Calu3 (cell line): ENCODE measurements around the gene LGI2. TPM values are rescaled to one million over a fixed set of nuclear protein-coding genes. Genes with fewer than 3 reads are reported as not detected.

Experiments
- BruUV-seq: library from RNA; stranded (reverse); fragments of 400-500 nt; replicated peaks from 2 replicates; lab custom pipeline; 2021; lab: Mats Ljungman, UMichigan
- CTCF ChIA-PET: fragments of 300-600 bp; sonication (Branson Sonifier 250); formaldehyde crosslinking; loops from one replicate; lab custom pipeline; 2022; ENCODE audit warnings: antibody characterized with exemption; lab: Charles Lee
- DNase-seq: peaks from one replicate; pipeline ENCODE4 v3.0.0; 2022
- H3K27ac Mint-ChIP-seq: one replicate; pipeline ENCODE4 v1.8.0; 2022; ENCODE audit warnings: mixed read lengths; ENCODE audit not compliant: unreplicated experiment
- H3K27me3 Mint-ChIP-seq: one replicate; pipeline ENCODE4 v1.8.0; 2022; ENCODE audit warnings: mixed read lengths; ENCODE audit not compliant: unreplicated experiment
- H3K36me3 Mint-ChIP-seq: one replicate; pipeline ENCODE4 v1.8.0; 2022; ENCODE audit warnings: mild to moderate bottlenecking, moderate library complexity, mixed read lengths; ENCODE audit not compliant: insufficient read depth, unreplicated experiment
- H3K4me1 Mint-ChIP-seq: one replicate; pipeline ENCODE4 v1.8.0; 2022; ENCODE audit warnings: mild to moderate bottlenecking, low read depth, mixed read lengths; ENCODE audit not compliant: unreplicated experiment
- H3K4me3 Mint-ChIP-seq: one replicate; pipeline ENCODE4 v1.8.0; 2022; ENCODE audit warnings: mild to moderate bottlenecking, low read depth, moderate library complexity, mixed read lengths; ENCODE audit not compliant: unreplicated experiment
- H3K9me3 Mint-ChIP-seq: one replicate; pipeline ENCODE4 v1.8.0; 2022; ENCODE audit warnings: low read depth, mixed read lengths; ENCODE audit not compliant: unreplicated experiment
- intact Hi-C: fragments of 100-400 bp; cut with micrococcal nuclease; formaldehyde crosslinking; loops from one replicate; pipeline ENCODE4 v1.10.0; 2022; ENCODE audit not compliant: unreplicated experiment
- total RNA-seq: library from RNA; stranded (reverse); gene quantifications from 2 replicates; pipeline ENCODE4 v1.2.3, GENCODE V29; 2022
- TF ChIP-seq, protein P1 (sequence below): fragments of 200-600 bp; IDR thresholded peaks from one replicate; pipeline ENCODE4 v1.8.0; 2022; ENCODE audit warnings: antibody characterized with exemption; ENCODE audit not compliant: unreplicated experiment

The LGI2 gene
- total RNA-seq, 1 experiment from 2014 or later: 0.59 TPM

DNA sequence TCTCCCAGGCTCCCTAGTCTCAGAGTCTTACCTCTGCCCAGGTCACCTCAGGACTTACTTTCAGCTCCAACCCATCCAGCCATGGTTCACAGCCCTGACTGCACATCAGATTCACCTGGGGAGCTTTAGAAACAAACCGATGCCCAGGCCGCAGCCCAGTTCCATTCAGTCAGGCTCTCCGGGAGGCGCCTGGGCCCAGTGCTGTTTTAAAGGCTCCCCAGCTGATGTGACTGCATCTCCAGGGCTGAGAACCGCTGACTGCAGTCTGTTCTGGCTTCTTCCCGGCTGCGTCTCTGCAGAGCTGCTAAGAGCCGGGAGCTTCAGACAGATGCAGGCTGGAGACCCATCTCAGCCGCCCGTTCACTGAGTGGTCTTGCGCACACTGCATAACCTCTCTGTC is 44.4 kb upstream of the LGI2 start:
- no peaks in the 10 kb centered on the region for H3K9me3 Mint-ChIP-seq
- no peak for DNase-seq
- H3K27me3 Mint-ChIP-seq: no peaks in the 10 kb centered on the region
- TF ChIP-seq, protein P1, sequence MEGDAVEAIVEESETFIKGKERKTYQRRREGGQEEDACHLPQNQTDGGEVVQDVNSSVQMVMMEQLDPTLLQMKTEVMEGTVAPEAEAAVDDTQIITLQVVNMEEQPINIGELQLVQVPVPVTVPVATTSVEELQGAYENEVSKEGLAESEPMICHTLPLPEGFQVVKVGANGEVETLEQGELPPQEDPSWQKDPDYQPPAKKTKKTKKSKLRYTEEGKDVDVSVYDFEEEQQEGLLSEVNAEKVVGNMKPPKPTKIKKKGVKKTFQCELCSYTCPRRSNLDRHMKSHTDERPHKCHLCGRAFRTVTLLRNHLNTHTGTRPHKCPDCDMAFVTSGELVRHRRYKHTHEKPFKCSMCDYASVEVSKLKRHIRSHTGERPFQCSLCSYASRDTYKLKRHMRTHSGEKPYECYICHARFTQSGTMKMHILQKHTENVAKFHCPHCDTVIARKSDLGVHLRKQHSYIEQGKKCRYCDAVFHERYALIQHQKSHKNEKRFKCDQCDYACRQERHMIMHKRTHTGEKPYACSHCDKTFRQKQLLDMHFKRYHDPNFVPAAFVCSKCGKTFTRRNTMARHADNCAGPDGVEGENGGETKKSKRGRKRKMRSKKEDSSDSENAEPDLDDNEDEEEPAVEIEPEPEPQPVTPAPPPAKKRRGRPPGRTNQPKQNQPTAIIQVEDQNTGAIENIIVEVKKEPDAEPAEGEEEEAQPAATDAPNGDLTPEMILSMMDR: no peak
- CTCF ChIA-PET: no interaction called here
- no peak overlapping the region for H3K27ac Mint-ChIP-seq
- no peaks in the 10 kb centered on the region for H3K36me3 Mint-ChIP-seq
- intact Hi-C loops: no loop called here
- peaks cover 26% of the 10 kb centered on the region for H3K4me1 Mint-ChIP-seq
- no TSS peak for BruUV-seq
- H3K4me3 Mint-ChIP-seq: no peak overlapping the region

DNA sequence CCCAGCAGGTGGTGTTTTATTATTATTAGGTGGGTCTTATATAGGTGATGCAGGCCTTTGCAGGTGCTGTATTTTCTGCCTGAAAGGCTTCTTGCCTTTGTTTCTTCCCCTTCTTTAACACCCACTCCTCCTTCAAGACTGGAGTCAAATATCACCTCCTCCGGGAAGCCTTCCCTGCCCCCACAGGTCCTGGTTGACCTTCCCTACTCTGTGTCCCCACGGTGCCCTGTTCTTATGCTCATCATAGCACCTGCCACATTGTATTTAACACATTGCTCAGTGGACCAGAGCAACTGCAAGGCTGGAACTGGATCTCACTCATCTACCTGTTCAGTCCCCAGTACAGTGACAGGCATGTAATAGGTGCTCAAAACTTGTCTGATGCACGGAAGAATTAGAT is 39.8 kb upstream of the LGI2 start:
- no peak for DNase-seq
- no TSS peak for BruUV-seq
- TF ChIP-seq, protein P1: no peak
- intact Hi-C loops: no loop called here
- H3K4me1 Mint-ChIP-seq: peaks cover 14% of the 10 kb centered on the region
- H3K36me3 Mint-ChIP-seq: no peaks in the 10 kb centered on the region
- no peak overlapping the region for H3K27ac Mint-ChIP-seq
- CTCF ChIA-PET: no interaction called here
- H3K27me3 Mint-ChIP-seq: no peaks in the 10 kb centered on the region
- H3K4me3 Mint-ChIP-seq: no peak overlapping the region
- peaks cover 3% of the 10 kb centered on the region for H3K9me3 Mint-ChIP-seq

DNA sequence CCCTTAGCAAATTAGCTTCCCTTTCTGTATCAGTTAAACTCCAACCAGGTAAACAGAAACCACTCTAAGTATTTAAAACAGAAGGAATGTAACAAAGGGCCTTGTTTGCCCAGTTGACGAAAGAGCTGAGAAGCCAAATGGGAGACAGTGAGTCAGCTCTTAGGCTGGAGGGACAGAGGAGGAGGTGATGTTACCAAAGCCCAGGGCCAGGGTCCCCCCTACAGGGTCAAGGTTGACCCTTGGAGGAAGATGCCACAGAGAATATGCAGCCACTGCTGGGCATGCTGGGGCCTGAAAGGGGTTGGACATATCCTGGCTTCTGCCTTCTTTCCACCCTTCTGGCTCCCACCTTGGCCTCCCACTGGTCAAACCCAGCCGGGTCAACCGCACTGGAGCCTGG is 38.3 kb upstream of the LGI2 start:
- H3K27me3 Mint-ChIP-seq: no peaks in the 10 kb centered on the region
- no TSS peak for BruUV-seq
- H3K4me1 Mint-ChIP-seq: peaks cover 14% of the 10 kb centered on the region
- H3K27ac Mint-ChIP-seq: peak overlapping the region; percentile 81
- CTCF ChIA-PET: no interaction called here
- DNase-seq: peak; percentile 29
- intact Hi-C loops: no loop called here
- no peaks in the 10 kb centered on the region for H3K36me3 Mint-ChIP-seq
- no peak overlapping the region for H3K4me3 Mint-ChIP-seq
- peaks cover 3% of the 10 kb centered on the region for H3K9me3 Mint-ChIP-seq
- TF ChIP-seq, protein P1: no peak

DNA sequence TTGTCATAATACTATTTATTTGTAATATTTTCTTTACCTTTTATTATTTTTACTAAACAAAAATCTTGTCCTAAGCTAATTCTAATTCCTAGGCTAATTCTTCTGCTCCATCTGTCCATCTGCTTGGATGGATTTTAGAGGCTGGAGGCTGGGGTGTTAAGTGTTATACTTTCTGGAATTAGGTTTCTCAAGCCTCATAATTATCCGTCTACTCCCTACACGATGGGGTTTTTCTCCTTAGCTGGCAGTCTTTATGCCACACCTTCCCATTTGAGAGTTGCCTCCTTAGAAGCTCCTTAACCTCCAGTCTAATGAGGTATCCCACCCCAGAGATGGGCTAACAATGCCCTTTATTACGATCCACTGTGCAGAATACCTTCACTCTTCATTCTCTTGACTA is 37.6 kb upstream of the LGI2 start:
- CTCF ChIA-PET: no interaction called here
- H3K9me3 Mint-ChIP-seq: peaks cover 3% of the 10 kb centered on the region
- H3K27ac Mint-ChIP-seq: peak overlapping the region; percentile 81
- TF ChIP-seq, protein P1: no peak
- BruUV-seq: no TSS peak
- H3K4me3 Mint-ChIP-seq: no peak overlapping the region
- peaks cover 14% of the 10 kb centered on the region for H3K4me1 Mint-ChIP-seq
- no peaks in the 10 kb centered on the region for H3K27me3 Mint-ChIP-seq
- H3K36me3 Mint-ChIP-seq: no peaks in the 10 kb centered on the region
- intact Hi-C loops: no loop called here
- no peak for DNase-seq
